Measurements from ENCODE around the gene MUC4. TPM values are rescaled to one million over a fixed set of nuclear protein-coding genes. Genes with fewer than 3 reads are reported as not detected.

The MUC4 gene
- total and polyA plus RNA-seq, 2 experiments from 2014 or later = 1.3 TPM

- no peak for TF ChIP-seq ZNF462 (CRISPR knock-in tag; IDR thresholded peaks at IDR 0.05)
- TF ChIP-seq EZH2phosphoT487 (IDR thresholded peaks at IDR 0.05; ENCODE audit: unreplicated experiment) = no peak
- no peak for TF ChIP-seq NANOG (IDR thresholded peaks at IDR 0.05; ENCODE audit: borderline replicate concordance)
- TF ChIP-seq ETS1 (IDR thresholded peaks at IDR 0.05) = no peak
Measured at GRCh38 chr3:195808741-195809290, 2.9 kb downstream of the MUC4 start (continued).

GRCh38 chr3:195807681-195808121, 4.0 kb downstream of the MUC4 start:
- Mint-ChIP-seq H3K27ac (peak overlapping the region; percentile 37; the same call in 1 of the 2 replicates), H3K27me3 (ENCODE audit: insufficient read depth, low read depth, poor library complexity) (peaks cover 32% of the 10 kb centered on the region), H3K9me3 (no peaks in the 10 kb centered on the region; the same call in 2 of the 3 replicates), H3K36me3 (ENCODE audit: low read depth) (peaks cover 2% of the 10 kb centered on the region; the same call in 2 of the 3 replicates), H3K4me3 (no peak overlapping the region; the same call in 2 of the 3 replicates), H3K4me1 (peaks cover 55% of the 10 kb centered on the region)
- Histone ChIP-seq H3K4me1 (ENCODE audit: insufficient read depth) (peaks cover 39% of the 10 kb centered on the region), H3K9me2 (ENCODE audit: insufficient read depth) (no peaks in the 10 kb centered on the region), H3K4me2 (0 out of 2 replicates have a peak overlapping the region, but pooled peaks have one; percentile 1), H2AFZ (peak overlapping the region; percentile 20; the same call in 1 of the 2 replicates), H3K27me3 (ENCODE audit: insufficient read depth) (no peaks in the 10 kb centered on the region), H4K20me1 (replicated peaks; ENCODE audit: insufficient read depth) (no peaks in the 10 kb centered on the region), H3K27ac (ENCODE audit: low read depth) (peak overlapping the region; percentile 21; the same call in 1 of the 2 replicates), H3F3A (replicated peaks; ENCODE audit: low read depth) (0 out of 2 replicates have a peak, but pooled peaks cover 5% of the 10 kb centered on the region), H3K4me3 (no peak overlapping the region), H3K36me3 (ENCODE audit: insufficient read depth) (no peaks in the 10 kb centered on the region), H3K79me2 (replicated peaks; ENCODE audit: insufficient read depth) (no peaks in the 10 kb centered on the region)
- DNase-seq (ENCODE audit: low spot score) (no peak), ATAC-seq (no peak)
- TF ChIP-seq ETS1 (IDR thresholded peaks at IDR 0.05) = no peak
- TF ChIP-seq ZNF331 (CRISPR knock-in tag; IDR thresholded peaks at IDR 0.05; ENCODE audit: low read depth) = no peak
- no peak for TF ChIP-seq REST (IDR thresholded peaks at IDR 0.05; ENCODE audit: unreplicated experiment)
